ENCODE measurements around the gene SDC4.

DNA sequence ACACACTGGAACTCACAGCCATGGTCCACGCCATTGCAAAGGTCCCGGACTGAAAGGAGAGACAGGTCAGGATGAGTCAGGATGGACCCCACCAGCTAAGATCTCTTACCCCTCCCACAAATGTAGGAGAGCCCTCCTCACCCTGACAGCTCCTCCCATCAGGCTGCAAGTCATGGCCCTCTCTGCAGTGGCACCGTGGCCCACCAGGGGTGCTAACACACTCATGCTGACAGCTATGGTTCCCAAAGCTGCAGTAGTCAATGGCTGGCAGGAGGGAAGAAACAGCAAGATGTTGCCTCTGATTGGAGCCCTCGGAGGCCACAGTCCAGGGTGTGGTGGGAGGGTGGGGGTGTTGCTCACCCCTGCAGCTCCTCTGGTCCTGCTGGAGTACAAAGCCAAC is 47.3 kb downstream of the SDC4 start:
- no peak for TF ChIP-seq POLR2A (IDR thresholded peaks at IDR 0.05)
- TF ChIP-seq, protein P1, sequence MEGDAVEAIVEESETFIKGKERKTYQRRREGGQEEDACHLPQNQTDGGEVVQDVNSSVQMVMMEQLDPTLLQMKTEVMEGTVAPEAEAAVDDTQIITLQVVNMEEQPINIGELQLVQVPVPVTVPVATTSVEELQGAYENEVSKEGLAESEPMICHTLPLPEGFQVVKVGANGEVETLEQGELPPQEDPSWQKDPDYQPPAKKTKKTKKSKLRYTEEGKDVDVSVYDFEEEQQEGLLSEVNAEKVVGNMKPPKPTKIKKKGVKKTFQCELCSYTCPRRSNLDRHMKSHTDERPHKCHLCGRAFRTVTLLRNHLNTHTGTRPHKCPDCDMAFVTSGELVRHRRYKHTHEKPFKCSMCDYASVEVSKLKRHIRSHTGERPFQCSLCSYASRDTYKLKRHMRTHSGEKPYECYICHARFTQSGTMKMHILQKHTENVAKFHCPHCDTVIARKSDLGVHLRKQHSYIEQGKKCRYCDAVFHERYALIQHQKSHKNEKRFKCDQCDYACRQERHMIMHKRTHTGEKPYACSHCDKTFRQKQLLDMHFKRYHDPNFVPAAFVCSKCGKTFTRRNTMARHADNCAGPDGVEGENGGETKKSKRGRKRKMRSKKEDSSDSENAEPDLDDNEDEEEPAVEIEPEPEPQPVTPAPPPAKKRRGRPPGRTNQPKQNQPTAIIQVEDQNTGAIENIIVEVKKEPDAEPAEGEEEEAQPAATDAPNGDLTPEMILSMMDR (IDR thresholded peaks at IDR 0.05) = peak in 3 of 7 experiments; percentile 9 to 34 (median 24)
